ENCODE measurements around the gene IGFBP6.

Gene IGFBP6

GRCh38 chr12:53052419-53053217, 44.8 kb upstream of the IGFBP6 start:
- Histone ChIP-seq H3K4me3 (no peak overlapping the region), H3K9me3 (no peaks in the 10 kb centered on the region), H3K4me2 (no peak overlapping the region)

GRCh38 chr12:53053218-53054111, 44.0 kb upstream of the IGFBP6 start:
- no peaks in the 10 kb centered on the region for H3K27me3 ChIP-seq
- no peaks in the 10 kb centered on the region for H3K9me3 ChIP-seq
- H3K4me3 ChIP-seq: peak overlapping the region; percentile 80
- H4K20me1 ChIP-seq: no peaks in the 10 kb centered on the region
- H3K4me2 ChIP-seq: peak overlapping the region; percentile 93
- peaks cover 32% of the 10 kb centered on the region for H3K4me1 ChIP-seq
- TF ChIP-seq Cebpa-rat (IDR thresholded peaks at IDR 0.05): no peak
- H3K27ac ChIP-seq: peak overlapping the region; percentile 59
- H3K9ac ChIP-seq: peak overlapping the region; percentile 67
- H3K36me3 ChIP-seq: no peaks in the 10 kb centered on the region

More at GRCh38 chr12:53052419-53053217, 44.8 kb upstream of the IGFBP6 start:
- Histone ChIP-seq H4K20me1 (no peaks in the 10 kb centered on the region), H3K9ac (no peak overlapping the region), H3K4me1 (peaks cover 41% of the 10 kb centered on the region), H3K36me3 (no peaks in the 10 kb centered on the region), H3K27me3 (no peaks in the 10 kb centered on the region), H3K27ac (no peak overlapping the region)
- no peak for TF ChIP-seq Cebpa-rat (IDR thresholded peaks at IDR 0.05)

- TF ChIP-seq Cebpa-rat (IDR thresholded peaks at IDR 0.05): no peak
- H3K4me1 ChIP-seq: peaks cover 24% of the 10 kb centered on the region
- H3K9me3 ChIP-seq: no peaks in the 10 kb centered on the region
- peak overlapping the region; percentile 67 for H3K9ac ChIP-seq
- H3K36me3 ChIP-seq: no peaks in the 10 kb centered on the region
- H3K4me2 ChIP-seq: peak overlapping the region; percentile 93
- H4K20me1 ChIP-seq: no peaks in the 10 kb centered on the region
- H3K4me3 ChIP-seq: peak overlapping the region; percentile 80
- H3K27me3 ChIP-seq: no peaks in the 10 kb centered on the region
- H3K27ac ChIP-seq: peak overlapping the region; percentile 59
These were observed 43.2 kb upstream of the IGFBP6 start for GRCh38 chr12:53054112-53054878.

DNA sequence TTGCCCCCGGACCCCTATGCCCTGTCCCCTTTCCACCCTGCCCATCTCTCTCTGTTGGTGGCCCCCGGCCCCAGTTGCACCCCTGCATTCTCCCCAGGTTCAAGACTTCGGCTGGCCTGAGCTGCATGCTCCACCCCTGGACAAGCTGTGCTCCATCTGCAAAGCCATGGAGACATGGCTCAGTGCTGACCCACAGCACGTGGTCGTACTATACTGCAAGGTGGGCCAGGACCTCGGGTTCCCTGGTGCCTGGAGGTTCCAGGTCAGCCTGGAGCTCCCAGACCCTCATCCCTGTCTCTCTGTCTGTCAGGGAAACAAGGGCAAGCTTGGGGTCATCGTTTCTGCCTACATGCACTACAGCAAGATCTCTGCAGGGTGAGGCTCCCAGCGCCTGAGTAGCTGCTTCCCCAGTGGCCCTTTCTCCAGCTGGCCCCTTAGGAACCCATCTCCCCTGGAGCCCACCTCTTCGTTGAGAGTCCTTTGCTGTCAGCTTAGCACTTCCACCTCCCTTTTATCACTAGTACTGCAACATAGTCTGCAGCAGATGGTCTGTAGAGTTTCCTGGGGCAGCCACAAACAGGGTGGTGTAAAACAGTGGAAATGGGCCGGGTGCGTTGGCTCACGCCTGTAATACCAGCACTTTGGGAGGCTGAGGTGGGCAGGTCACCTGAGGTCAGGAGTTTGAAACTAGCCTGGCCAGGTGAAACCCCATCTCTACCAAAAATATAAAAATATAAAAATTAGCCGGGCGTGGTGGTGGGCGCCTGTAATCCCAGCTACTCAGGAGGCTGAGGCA, 41.8 kb upstream of the IGFBP6 start:
- no peaks in the 10 kb centered on the region for H3K36me3 ChIP-seq
- H3K4me2 ChIP-seq: no peak overlapping the region
- no peaks in the 10 kb centered on the region for H3K9me3 ChIP-seq
- no peak for TF ChIP-seq Cebpa-rat (IDR thresholded peaks at IDR 0.05)
- no peak overlapping the region for H3K9ac ChIP-seq
- H4K20me1 ChIP-seq: no peaks in the 10 kb centered on the region
- H3K4me3 ChIP-seq: no peak overlapping the region
- peaks cover 14% of the 10 kb centered on the region for H3K4me1 ChIP-seq
- H3K27ac ChIP-seq: no peak overlapping the region
- H3K27me3 ChIP-seq: no peaks in the 10 kb centered on the region

- Histone ChIP-seq H3K4me2 (no peak overlapping the region), H3K4me1 (peaks cover 14% of the 10 kb centered on the region), H3K27ac (no peak overlapping the region), H3K9ac (no peak overlapping the region), H3K9me3 (no peaks in the 10 kb centered on the region), H3K4me3 (no peak overlapping the region), H4K20me1 (no peaks in the 10 kb centered on the region), H3K27me3 (no peaks in the 10 kb centered on the region), H3K36me3 (no peaks in the 10 kb centered on the region)
- TF ChIP-seq Cebpa-rat (IDR thresholded peaks at IDR 0.05): no peak
These were observed 41.2 kb upstream of the IGFBP6 start for GRCh38 chr12:53056296-53056695.

DNA sequence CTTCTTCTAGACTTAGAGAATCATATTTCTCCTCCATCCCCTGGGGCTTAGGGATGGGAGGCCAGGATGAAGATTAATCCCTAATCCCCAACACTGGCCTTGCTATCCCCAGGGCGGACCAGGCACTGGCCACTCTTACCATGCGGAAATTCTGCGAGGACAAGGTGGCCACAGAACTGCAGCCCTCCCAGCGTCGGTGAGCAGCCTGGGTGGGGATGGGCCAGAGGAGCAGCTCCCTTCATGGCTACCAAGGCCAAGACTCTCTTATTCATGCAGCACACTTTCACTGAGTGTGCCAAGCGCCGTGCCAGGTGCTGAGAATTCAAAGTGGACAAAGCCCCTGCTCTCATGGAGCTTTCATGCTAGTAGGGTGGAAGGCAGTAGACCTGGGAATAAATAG, 40.6 kb upstream of the IGFBP6 start:
- Histone ChIP-seq H4K20me1 (no peaks in the 10 kb centered on the region), H3K27ac (no peak overlapping the region), H3K36me3 (no peaks in the 10 kb centered on the region), H3K9me3 (no peaks in the 10 kb centered on the region), H3K4me2 (no peak overlapping the region), H3K4me3 (no peak overlapping the region), H3K27me3 (no peaks in the 10 kb centered on the region), H3K9ac (no peak overlapping the region), H3K4me1 (peaks cover 14% of the 10 kb centered on the region)
- no peak for TF ChIP-seq Cebpa-rat (IDR thresholded peaks at IDR 0.05)

DNA sequence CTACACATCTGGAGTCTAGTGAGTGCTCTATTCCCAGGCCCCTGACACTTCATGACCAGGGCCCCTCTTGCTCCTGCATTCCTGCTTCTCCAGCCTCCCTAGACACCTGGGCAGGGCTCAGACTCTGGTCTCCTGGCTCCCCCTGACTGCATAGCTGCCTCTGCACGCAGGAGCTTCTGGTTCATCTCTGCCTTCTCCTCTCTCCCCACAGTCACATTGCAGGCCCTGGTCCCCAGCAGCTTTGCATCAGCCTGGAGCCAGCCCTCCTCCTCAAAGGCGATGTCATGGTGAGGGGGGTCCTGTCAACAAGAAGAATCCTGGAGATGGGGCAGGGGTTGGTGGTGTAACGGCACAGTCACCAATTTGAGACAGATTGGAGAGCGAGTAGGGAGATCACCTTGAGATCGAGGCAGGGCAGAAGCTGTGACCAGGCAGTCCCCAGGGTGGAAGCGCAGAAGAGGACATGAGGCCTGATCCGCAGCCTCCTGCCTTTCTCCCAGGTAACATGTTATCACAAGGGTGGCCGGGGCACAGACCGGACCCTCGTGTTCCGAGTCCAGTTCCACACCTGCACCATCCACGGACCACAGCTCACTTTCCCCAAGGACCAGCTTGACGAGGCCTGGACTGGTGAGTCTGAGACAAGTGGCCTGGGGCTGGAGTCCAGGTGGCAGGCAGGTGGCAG, 39.5 kb upstream of the IGFBP6 start:
- Histone ChIP-seq H3K4me2 (no peak overlapping the region), H4K20me1 (no peaks in the 10 kb centered on the region), H3K9ac (no peak overlapping the region), H3K9me3 (no peaks in the 10 kb centered on the region), H3K27me3 (no peaks in the 10 kb centered on the region), H3K4me3 (no peak overlapping the region), H3K4me1 (peaks cover 14% of the 10 kb centered on the region), H3K36me3 (no peaks in the 10 kb centered on the region), H3K27ac (no peak overlapping the region)
- no peak for TF ChIP-seq Cebpa-rat (IDR thresholded peaks at IDR 0.05)

DNA sequence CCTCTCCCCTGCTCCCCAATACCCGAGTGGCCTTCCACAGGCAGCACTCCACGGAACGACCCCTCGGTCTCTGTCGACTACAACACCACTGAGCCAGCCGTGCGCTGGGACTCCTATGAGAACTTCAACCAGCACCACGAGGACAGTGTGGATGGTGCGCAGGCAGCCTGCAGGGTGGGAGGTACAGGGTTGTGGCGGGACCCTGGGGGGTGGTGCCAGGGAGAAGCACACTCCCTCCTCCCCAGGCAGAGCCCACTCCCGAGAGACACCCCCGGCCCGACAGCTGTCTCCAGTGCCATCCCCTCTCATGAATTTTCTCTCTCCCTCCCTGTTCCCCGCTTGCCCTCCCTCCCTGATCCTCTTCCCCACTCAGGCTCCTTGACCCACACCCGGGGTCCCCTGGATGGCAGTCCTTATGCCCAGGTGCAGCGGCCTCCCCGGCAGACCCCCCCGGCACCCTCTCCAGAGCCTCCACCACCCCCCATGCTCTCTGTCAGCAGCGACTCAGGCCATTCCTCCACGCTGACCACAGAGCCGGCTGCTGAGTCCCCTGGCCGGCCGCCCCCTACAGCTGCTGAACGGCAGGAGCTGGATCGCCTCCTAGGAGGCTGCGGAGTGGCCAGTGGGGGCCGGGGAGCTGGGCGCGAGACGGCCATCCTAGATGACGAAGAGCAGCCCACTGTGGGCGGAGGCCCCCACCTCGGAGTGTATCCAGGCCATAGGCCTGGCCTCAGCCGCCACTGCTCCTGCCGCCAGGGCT, 38.6 kb upstream of the IGFBP6 start:
- Histone ChIP-seq H3K27ac (no peak overlapping the region), H3K4me3 (no peak overlapping the region)

More for the DNA sequence above, 38.6 kb upstream of the IGFBP6 start:
- H3K9ac ChIP-seq: no peak overlapping the region
- no peaks in the 10 kb centered on the region for H3K27me3 ChIP-seq
- H3K4me2 ChIP-seq: no peak overlapping the region
- H3K36me3 ChIP-seq: no peaks in the 10 kb centered on the region
- peaks cover 12% of the 10 kb centered on the region for H3K4me1 ChIP-seq
- H3K9me3 ChIP-seq: no peaks in the 10 kb centered on the region
- H4K20me1 ChIP-seq: no peaks in the 10 kb centered on the region
- TF ChIP-seq Cebpa-rat (IDR thresholded peaks at IDR 0.05): no peak

Measured in BLaER1 (cell line).